ENCODE measurements around the gene GRIA4. TPM values are rescaled to one million over a fixed set of nuclear protein-coding genes. Genes with fewer than 3 reads are reported as not detected.

The GRIA4 gene
- polyA plus RNA-seq, 1 donor, result 0.75 TPM

DNA sequence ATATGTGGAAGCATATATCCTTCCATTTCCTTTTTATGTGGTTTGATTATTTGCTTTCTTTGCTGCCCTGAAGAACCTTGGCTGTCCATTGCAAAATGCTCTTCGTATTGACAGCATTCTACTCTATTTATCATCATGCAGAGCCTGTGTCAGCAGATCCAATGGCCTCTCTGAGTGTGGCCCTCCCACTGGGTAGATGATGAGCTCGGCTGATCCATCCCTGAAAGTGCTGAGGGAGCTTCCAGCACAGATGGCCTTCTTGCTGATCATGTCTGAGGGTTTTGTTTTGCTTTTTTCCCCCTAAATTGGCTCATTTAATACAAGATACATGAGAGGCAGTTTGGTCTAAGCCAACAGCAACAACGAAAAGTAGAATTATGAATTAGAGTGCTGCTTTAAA is 181.0 kb downstream of the GRIA4 start:
- no peak for DNase-seq

DNA sequence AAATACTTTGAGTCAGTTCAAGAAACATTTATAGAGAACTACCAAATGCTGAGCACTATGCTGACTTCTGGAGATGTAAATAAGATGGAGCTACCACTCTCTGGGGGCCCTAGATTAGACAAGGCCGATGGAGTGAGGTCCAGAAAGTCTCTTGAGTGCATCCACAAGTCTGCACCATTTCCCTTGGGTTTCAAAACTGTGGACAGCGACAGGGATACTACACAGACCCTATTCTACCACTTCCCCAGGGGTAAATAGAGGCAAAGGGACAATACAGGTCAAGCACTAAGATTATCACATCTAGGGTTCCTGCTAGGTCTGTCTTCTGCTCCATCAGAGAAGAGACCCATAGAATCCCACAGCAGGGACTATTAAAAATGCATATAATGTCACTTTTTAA is 183.2 kb downstream of the GRIA4 start:
- DNase-seq, result no peak

DNA sequence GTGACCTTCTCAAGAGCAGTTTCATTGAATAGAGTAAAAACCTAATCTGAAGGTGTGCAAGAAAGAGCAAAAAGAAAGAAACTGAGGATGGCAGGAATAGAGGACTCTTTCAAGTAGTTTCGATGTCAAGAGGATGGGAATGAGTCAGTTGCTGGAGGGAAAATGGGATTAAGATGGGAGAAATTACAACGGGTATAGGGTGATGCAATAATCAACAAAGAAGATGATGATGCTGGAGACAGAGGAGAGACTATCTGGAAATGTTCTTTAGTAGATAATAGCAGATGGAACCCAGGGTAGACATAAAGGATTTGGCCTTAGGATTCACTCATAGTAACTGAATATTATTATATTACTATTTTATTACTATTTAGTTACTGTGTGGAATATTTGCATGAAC is 189.4 kb downstream of the GRIA4 start:
- no peak for DNase-seq

DNA sequence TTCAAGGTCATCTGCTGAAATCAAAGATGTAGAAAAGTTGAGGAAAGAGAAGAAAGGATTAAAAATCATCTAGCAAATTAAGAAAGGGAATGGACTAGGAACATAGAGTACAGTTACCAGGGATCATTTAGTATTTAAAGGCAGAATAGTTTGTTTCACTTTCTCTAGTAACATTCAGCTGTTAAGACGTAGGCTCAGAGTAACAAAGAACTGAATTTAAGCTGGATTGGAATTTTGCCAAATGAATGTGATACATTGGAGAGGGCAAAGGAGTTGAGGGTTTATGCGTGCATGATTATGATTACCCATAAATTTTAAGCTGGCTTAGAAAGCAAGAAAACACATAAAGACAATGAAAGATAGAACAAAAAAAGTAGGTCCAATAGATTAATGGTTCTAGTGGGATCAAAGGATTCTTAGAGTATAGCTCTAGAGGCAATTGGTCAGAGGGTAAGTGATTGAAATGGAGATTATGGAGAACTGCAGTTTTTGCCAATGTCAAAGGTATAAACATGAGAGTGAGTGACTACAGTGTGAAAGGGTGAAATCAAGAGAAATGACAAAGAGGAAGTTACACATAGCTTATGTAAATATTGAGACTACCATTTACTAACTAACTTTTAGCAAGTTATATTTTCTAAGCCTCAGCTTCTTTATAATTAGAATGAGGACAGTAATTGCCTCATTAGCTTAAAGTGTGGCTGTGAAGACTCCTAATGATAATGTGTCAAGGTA is 190.0 kb downstream of the GRIA4 start:
- DNase-seq, result no peak

DNA sequence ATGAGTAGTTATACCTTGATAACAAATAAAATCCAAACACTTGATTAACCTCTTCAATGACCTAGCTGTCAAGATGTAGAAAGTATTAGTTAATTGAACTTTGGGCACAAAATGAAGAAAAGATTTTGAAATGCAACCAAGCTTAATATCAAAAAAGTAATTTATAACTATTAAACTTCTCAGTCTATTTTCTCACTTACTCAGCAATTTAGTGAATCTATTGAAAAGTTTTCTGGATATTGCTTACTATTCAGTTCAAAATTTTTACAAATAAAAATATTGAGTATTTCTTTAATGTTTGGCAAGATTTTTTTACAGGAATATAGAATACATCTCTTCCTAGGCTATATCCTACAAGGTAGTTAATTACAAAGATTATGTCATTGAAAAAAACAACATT is 192.5 kb downstream of the GRIA4 start:
- DNase-seq, result no peak

DNA sequence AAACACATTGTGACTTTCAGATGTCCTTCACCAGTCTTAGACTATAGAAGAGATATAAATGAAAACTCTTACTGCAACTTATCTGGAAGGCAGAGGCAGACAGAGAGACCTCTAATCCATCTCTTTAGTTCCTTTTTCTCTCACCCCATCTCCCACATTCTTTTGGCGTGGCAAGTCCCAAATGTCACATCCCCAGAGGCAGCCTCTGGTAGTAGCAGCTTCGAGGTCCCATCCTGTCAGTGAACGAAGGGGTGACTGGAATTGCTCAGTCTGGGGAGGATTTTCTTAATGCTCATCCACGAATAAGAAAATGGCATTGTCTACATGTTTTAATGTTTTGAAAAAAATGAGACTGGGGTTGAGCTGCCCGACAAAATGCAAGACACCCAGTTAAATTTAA is 201.4 kb downstream of the GRIA4 start:
- DNase-seq, result no peak

DNA sequence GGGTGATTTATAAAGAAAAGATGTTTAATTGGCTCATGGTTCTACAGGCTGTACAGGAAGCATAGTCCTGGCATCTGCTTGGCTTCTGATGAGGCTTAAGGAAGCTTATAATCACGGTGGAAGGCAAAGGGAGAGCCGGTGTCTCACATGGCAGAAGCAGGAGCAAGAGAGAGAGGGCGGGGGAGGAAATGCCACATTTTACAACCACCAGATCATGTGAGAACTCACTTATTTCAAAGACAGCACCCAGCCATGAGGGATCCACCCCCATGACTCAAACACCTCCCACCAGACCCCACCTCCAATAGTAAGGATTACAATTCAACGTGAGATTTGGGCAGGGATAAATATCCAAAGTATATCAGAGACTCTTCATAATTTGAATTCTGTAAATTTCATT is 211.5 kb downstream of the GRIA4 start:
- no peak for DNase-seq

DNA sequence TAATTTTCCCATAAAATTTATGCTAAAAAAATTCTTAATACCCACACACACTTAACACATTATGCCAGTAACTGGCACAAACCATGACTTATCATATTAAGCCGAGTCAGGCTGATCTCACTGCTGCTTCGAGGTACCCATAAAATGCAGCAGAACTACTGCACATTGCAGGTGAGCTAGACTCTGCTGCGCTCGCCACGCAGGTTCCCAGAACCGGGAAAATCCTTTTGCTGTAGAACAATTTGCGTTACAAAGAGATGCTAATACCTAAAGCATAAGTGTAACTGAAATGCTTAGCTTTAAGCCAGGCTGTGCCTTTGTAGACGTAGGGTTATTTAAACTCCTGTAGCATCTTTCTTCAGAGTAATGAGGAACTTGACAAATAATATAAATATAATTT is 211.9 kb downstream of the GRIA4 start:
- no peak for DNase-seq

DNA sequence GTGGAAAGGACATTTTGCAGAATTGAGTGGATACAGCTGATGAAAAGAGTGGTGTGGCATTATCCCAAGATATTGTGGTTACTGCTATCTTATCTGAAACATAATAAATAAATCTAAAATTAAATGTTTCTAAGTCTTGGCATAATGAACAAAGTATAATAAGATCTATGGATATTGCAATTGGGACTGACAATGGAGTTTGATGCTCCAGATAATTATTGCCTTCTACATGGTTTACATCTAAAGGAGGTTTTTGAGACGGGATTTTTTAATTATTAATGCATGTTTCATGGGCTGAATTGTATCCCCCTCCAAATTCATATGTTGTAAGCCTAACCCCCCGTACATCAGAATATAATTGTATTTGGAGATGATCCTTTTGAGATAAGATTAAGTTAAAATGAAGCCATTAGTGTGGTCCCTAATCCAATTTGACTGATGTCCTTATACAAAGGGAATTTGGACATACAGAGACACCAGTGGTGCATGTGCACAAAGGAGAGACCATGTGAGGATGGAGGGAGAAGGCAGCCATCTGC is 213.7 kb downstream of the GRIA4 start:
- no peak for DNase-seq

DNA sequence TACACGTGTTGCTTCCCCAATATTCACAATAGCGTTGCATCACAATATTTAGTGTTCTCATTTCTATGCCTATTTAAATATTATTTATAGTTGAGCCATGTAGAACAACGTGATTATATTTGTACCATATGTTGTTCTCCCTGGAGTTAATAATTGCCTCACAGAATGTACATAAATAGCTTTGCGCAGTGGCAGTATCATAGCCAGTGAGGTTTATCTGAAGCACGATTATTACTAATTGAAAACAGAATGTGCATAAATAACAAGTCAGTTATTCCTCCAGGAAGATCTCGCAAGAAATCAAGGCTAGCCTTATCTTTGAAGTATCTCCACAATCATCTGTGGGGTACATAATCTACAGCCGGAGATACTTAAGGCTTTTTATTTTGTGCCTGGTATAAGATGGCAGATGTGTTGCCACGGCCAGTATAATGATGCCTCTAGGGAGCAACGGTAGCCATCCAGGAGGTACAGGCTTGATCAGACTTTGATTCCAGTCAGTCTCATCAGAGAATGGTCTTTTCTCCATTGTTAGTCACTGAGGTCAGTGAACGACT is 214.7 kb downstream of the GRIA4 start:
- DNase-seq, result no peak

DNA sequence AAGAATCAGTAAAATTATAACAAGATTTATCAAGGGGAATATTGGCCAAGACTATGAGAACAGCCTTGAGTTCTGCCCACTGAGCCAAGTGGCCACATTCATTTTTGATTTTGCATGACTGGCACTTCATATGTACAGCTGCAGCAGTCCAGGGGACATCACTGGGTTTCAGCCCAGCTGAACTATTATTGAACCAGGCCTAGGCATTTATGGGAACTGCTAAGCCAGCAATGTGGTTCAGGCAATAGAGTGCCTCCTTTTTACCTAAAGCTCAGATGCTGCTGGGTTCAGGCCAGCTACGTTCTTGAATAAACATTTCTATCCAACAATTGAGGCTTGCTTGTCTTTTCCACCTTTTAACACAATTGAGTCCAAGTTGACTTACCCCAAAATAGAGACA is 215.3 kb downstream of the GRIA4 start:
- DNase-seq, result no peak

DNA sequence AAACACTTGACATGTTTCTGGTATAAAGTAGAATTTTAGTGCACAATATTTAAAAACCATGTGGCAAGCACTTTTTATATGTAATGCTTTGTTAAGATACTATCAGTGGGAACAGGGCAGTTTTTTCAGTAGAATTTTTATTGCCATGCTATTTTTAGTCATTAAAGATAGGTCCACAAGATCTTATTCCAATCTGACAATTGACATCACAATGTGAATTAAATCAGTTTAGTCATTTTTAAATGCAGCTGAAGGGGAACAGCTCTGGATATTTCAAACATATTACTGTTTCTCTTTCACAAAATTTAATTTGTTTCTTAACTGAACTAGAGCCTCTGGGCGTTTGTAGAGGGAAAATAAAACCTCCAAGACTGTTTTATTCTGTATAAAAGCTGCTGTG is 218.0 kb downstream of the GRIA4 start:
- no peak for DNase-seq

DNA sequence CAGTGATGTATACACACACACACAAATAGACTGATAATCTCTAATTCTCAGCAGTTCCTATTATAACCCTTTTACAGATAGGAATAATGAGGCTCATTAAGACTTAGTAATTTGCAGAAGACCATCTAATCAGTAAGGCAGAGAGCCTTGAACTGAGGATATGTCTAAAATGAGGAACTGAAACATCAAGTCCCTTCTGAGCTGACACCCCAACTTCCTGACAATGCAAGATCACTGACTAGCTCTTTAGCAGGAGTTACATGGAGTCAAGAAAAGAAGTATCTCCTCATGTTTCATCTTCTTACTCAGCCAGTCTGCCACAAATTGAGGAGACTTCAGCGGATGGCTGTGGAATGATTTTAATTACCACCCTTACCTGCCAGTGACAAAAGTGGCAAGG is 219.2 kb downstream of the GRIA4 start:
- DNase-seq, result no peak

DNA sequence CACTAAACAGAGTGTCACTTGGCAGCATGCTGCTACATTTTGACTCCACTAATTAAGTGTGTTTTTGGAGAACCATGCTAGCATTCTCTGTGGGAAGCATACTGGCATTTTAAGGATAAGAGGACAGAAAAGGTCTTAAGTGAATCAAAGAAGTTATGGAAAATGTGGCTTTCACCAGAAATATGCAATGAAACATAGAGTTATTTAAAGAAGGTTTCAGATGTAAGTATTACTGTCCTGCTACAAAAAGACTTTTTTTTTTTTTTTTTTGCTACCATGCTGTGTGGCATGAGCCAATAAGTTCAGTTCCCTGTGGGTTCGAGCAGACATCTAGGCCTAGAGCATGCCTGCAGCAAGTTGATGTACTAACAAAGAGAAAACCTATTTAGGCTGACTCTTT is 224.6 kb downstream of the GRIA4 start:
- no peak for DNase-seq

DNA sequence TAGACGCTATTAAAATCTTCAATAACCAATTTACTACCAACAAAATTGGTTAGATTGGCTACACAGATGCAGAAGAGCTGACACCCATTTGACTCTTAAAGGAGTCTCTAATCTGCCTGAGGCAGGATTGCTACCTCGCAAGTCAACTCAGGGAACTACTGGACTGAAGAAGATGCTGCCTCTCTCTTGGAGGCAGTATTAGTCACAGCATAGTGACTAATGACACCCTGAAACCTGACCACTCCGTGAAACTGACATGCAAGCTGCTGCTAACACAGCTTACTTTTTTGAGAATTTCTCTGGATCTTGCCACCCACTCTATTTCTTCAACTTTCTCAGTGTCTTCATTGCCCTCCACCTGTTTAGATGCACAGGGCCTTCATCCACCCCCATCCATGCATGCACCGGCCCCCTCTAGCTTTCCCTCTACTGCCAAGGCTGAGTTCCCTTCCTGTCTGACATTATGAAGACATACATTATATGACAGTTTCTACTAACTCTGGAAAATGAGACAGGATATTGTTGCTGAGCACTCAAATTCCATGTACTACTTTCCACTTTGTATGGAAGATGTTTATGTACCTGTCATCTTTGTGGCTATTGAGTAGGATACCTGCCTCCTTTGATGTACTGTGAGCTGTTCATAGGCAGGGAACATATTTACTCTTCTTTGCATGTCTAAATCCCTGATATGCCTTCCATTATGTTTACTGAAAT is 229.0 kb downstream of the GRIA4 start:
- DNase-seq, result no peak

DNA sequence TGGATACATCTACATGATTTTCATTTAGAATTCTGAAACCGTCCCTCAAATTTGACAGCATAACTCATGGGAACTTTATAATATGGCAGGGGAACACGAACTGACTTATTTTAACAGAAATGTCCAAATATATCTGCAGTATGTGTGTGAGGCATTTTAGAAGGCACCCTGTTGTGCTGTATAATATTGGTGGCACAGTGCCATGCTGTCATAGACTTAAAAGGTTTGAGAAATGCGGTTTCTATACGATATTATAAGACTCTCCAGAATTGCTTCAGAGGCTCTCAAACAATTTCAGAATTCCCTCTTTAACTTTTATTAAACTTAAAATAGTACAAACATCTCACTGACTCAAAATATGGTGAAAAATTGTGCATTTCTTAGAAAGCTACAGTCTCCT is 230.5 kb downstream of the GRIA4 start:
- DNase-seq, result no peak

DNA sequence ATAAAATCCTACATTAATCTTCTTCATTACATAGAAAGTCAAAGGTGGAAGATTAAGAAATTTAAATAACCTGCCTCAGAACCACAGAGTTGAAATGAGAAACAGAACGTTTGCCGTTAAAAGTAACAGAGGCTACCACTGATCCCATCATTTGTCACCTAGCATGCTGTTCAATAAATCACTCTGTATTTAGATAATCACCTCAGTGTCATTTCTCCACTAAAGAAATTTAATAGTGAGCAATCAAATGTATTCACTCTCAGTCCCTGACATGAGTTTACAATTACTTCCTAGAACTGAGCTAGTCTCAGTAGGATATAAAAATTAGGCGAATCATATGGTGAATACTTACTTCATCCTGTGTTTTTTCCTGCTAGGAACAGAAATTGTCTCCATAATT is 242.5 kb downstream of the GRIA4 start:
- DNase-seq, result no peak

DNA sequence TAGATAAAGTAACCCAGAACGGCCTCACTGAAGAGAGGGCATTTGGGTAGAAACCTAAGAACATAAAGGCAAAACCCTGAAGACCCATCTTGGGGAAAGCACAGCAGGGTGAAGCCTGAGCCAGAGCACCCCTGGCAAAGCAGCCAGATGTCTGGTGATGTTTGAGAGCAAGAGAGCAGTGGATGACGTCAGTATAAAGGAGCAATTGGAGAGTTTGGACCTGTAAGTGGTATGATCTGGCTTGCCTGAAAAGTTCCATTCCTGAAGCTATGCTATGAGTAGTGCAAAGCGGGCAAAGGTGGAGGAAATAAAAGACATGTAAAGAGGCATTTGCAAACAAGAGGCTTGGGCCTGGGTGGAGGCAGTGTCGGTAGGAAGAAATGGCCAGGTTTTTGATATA is 244.4 kb downstream of the GRIA4 start:
- no peak for DNase-seq

DNA sequence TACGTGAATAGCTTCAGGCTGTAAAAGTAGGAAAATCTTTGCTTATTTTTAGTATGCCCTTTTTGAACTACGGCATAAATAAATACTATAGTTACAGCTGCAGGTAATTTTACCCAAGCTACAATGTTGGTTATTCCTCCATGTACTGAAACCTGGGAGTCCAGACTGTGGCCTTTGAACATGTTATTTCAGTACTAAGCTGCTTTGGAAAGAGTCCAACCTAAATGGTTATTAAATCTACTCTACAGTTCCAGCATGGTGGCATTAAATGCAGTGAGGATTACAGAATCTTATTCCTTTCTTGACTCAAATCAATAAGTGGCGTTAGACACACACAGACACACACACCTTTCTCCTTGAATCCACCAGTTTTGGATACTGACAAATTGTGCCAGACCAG is 247.1 kb downstream of the GRIA4 start:
- no peak for DNase-seq

DNA sequence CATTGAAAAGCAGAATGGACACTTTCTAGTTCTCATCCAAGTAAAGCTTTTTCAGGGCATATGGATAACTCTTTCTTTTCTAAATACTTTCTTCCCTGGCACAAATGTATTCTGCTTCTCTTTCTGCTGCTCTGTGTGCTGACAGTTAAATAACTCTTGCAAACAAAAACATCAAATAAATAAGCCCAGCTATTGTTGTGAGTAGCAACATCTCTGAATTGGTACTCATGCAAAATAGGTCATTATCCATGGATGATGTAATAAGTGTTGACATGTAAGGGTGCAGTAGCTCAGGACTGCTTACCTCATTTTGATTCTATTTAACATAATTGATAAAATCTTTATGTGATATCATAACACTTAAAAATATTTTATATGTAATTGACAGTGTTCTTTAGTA is 247.9 kb downstream of the GRIA4 start:
- DNase-seq, result no peak

DNA sequence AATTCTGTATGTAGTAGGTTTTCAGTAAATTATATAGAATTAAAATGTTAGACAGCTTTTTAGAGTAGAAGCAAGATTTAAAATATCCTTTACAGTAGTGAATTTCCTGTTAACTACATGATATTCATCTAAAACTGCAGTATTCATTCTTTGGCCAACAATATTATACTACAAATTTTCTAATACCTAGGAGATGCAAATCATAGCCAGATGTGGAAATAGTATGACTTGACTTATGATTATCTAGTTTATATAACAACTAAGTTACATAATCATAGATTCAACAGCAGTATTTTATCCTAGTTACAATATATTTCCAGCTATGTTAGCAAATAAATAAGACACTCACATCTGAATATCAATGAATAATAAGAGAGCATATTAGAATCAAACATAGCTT is 249.0 kb downstream of the GRIA4 start:
- DNase-seq, result no peak

DNA sequence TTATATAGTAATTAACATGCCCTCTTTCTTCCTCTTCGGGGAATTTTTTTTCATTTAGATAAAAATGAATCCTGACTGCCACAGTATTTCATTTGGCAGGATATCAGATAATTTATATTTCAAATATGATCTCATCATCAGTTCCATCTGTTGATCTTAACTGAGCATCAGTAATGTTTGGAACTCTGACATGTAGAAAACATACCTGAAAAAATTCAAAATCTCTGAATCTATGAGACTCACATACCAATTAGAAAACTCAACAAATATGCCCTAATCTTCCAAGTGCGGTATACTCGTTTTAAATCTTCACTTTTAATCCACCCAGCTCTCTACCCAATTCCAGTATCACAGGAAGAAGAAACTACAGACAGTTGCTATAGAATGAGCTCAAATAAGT is 250.2 kb downstream of the GRIA4 start:
- DNase-seq, result no peak

DNA sequence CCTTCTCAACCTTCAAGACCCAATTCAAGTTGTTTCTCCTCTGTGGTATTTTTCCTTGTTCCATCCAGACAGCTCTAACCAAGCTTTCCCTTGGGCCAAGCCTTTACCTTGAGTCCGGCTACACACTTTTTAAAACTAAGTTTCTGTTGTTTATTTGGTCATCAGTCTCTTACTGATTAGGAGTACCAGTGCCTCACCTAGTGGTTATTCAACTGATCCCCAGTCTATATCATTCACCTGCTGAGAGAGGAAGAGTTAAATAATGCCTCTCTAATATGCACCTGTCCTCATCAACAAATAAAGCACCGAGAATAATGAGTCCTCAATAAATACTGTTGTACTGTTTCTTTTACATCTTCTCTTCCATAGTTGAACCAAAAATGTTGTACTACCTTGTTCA is 251.4 kb downstream of the GRIA4 start:
- no peak for DNase-seq
